AG09309 (cell line): ENCODE results near the gene PSMD2.

Experiments used
- DNase-seq: peaks from one replicate; pipeline ENCODE4 v3.0.0-alpha.2; 2010; ENCODE audit warnings: low read depth
- H3K4me3 ChIP-seq: 2 replicates; pipeline ENCODE4 v1.5.1; 2011; ENCODE audit warnings: mild to moderate bottlenecking, low read depth, low read length, moderate library complexity; ENCODE audit not compliant: control insufficient read depth
- CTCF ChIP-seq: IDR thresholded peaks from 2 replicates; pipeline ENCODE4 v1.5.1; 2011; ENCODE audit warnings: mild to moderate bottlenecking, low read depth, low read length, inconsistent platforms; ENCODE audit not compliant: insufficient read depth, control insufficient read depth; ENCODE audit errors: missing control alignments

The PSMD2 gene

GRCh38 chr3:184272269-184272668 is 26.8 kb upstream of the PSMD2 start:
- H3K4me3 ChIP-seq, result no peak overlapping the region
- no peak for DNase-seq
- no peak for TF ChIP-seq CTCF

GRCh38 chr3:184275381-184275701 is 23.7 kb upstream of the PSMD2 start:
- no peak for DNase-seq
- H3K4me3 ChIP-seq, result no peak overlapping the region
- TF ChIP-seq CTCF, result no peak

- DNase-seq, result no peak
- no peak for TF ChIP-seq CTCF
- no peak within 1 kb of the TSS for H3K4me3 ChIP-seq
Observed at GRCh38 chr3:184275961-184276910, 22.8 kb upstream of the PSMD2 start, which contains the start of gene ECE2. ECE2 (plus strand) TSS chr3:184276022; CDS start chr3:184276154, 132 bp downstream.

GRCh38 chr3:184277366-184277765 is 21.7 kb upstream of the PSMD2 start:
- H3K4me3 ChIP-seq, result no peak overlapping the region
- TF ChIP-seq CTCF, result no peak
- no peak for DNase-seq

- no peak overlapping the region for H3K4me3 ChIP-seq
- TF ChIP-seq CTCF, result no peak
- DNase-seq, result no peak
Observed at GRCh38 chr3:184282941-184283340, 16.1 kb upstream of the PSMD2 start.

GRCh38 chr3:184283681-184284080 is 15.4 kb upstream of the PSMD2 start:
- DNase-seq, result no peak
- no peak for TF ChIP-seq CTCF
- H3K4me3 ChIP-seq, result no peak overlapping the region

GRCh38 chr3:184284696-184285095 is 14.3 kb upstream of the PSMD2 start:
- peak; percentile 34 for DNase-seq
- peak; percentile 58 for TF ChIP-seq CTCF
- H3K4me3 ChIP-seq, result no peak overlapping the region
